ENCODE measurements around the gene LHFPL6.

DNA sequence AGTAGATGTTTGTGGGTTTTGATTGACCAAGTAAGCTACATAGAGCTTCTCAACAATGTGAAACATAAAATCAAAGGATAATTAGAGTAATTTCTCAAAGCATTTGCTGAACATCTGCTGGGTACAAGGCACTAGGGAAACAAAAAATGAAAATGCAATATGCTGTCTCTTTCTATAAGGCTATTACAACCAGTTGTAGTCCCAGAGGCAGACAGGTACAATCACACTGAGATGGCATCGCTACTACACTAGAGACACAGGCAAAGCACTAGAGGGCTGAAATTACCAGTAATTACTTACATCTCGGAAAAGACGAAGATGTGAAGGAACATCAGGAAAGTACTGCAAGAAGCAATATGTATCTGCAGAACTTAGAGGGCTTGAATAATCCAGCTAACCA lies 133.3 kb downstream of the LHFPL6 start:
- TF ChIP-seq, protein P1, sequence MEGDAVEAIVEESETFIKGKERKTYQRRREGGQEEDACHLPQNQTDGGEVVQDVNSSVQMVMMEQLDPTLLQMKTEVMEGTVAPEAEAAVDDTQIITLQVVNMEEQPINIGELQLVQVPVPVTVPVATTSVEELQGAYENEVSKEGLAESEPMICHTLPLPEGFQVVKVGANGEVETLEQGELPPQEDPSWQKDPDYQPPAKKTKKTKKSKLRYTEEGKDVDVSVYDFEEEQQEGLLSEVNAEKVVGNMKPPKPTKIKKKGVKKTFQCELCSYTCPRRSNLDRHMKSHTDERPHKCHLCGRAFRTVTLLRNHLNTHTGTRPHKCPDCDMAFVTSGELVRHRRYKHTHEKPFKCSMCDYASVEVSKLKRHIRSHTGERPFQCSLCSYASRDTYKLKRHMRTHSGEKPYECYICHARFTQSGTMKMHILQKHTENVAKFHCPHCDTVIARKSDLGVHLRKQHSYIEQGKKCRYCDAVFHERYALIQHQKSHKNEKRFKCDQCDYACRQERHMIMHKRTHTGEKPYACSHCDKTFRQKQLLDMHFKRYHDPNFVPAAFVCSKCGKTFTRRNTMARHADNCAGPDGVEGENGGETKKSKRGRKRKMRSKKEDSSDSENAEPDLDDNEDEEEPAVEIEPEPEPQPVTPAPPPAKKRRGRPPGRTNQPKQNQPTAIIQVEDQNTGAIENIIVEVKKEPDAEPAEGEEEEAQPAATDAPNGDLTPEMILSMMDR (conservative IDR thresholded peaks at IDR 0.05): no peak
- no peak for TF ChIP-seq EZH2 (IDR thresholded peaks at IDR 0.05; ENCODE audit: low read depth)

Measured in PC-9 (cell line).